Neural crest cell (in vitro differentiated cells): ENCODE data around the gene DNLZ. TPM values are rescaled to one million over a fixed set of nuclear protein-coding genes. Genes with fewer than 3 reads are reported as not detected.
A peak's percentile ranks its signal among the peaks of the same experiment; 100 is the strongest.

Source experiments
- DNase-seq: peaks from one replicate; pipeline ENCODE4 v3.0.0; 2021; ENCODE audit warnings: low read depth, mixed read lengths, low spot score
- H3K27ac Mint-ChIP-seq: one replicate; pipeline ENCODE4 v1.8.0; 2021; ENCODE audit warnings: mild to moderate bottlenecking, mixed read lengths; ENCODE audit not compliant: unreplicated experiment
- H3K27me3 Mint-ChIP-seq: 2 replicates; pipeline ENCODE4 v1.8.0; 2021; ENCODE audit warnings: low read depth, mild to moderate bottlenecking, mixed read lengths
- H3K36me3 Mint-ChIP-seq: 2 replicates; pipeline ENCODE4 v1.8.0; 2021; ENCODE audit warnings: low read depth, mild to moderate bottlenecking, mixed read lengths
- H3K4me1 Mint-ChIP-seq: 2 replicates; pipeline ENCODE4 v1.8.0; 2021; ENCODE audit warnings: mixed read lengths
- H3K4me3 Mint-ChIP-seq: one replicate; pipeline ENCODE4 v1.8.0; 2021; ENCODE audit warnings: mild to moderate bottlenecking, mixed read lengths
- H3K9me3 Mint-ChIP-seq: 2 replicates; pipeline ENCODE4 v1.8.0; 2021; ENCODE audit warnings: mixed read lengths
- CTCF ChIP-seq: fragments of 200-600 bp; sonication (generic); conservative IDR thresholded peaks from 2 replicates; pipeline ENCODE4 v1.5.0; 2021; ENCODE audit warnings: antibody characterized with exemption, mild to moderate bottlenecking
- total RNA-seq: library from RNA; stranded (reverse); gene quantifications from 2 replicates; pipeline ENCODE4 v1.2.1, GENCODE V29; 2021

The DNLZ gene
- total RNA-seq, 1 donor from 2014 or later = 21.3 TPM

GRCh38 chr9:136403915-136404800, 40.6 kb upstream of the DNLZ start:
- Mint-ChIP-seq H3K4me1 (peaks cover 11% of the 10 kb centered on the region), H3K4me3 (peak overlapping the region; percentile 42), H3K36me3 (peaks cover 7% of the 10 kb centered on the region), H3K27ac (no peak overlapping the region), H3K27me3 (no peaks in the 10 kb centered on the region), H3K9me3 (no peaks in the 10 kb centered on the region)
- DNase-seq = no peak
- TF ChIP-seq CTCF = no peak

GRCh38 chr9:136403538-136403914, 40.0 kb upstream of the DNLZ start:
- Mint-ChIP-seq H3K9me3 (no peaks in the 10 kb centered on the region), H3K27ac (no peak overlapping the region), H3K27me3 (no peaks in the 10 kb centered on the region), H3K4me3 (no peak overlapping the region), H3K4me1 (peaks cover 11% of the 10 kb centered on the region), H3K36me3 (peaks cover 3% of the 10 kb centered on the region)
- TF ChIP-seq CTCF = no peak
- no peak for DNase-seq

DNA sequence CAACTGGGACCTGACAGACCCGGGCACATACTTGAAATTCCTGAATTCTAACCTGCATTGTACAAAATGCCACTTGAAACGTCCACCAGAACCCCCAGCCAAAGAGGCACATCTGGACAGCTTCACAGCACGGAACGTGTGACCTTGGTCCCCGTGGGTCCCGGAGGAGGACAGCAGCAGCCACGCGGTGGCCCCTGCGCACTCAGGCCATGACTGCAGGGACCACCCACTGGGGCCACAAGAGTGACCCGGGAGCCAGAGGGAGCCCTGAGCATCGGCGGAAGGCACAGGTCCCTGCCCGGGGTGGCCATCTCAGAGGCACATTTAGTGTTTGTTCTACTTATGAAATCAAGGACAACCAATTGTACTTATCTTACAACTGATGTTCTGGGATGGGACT, 38.5 kb upstream of the DNLZ start:
- Mint-ChIP-seq H3K4me3 (peak overlapping the region; percentile 72), H3K36me3 (no peaks in the 10 kb centered on the region)
- no peak for TF ChIP-seq CTCF

GRCh38 chr9:136401173-136401922, 37.8 kb upstream of the DNLZ start:
- H3K36me3 Mint-ChIP-seq = no peaks in the 10 kb centered on the region
- H3K4me3 Mint-ChIP-seq = peak overlapping the region; percentile 72
- peak overlapping the region; percentile 73 for H3K27ac Mint-ChIP-seq
- H3K27me3 Mint-ChIP-seq = no peaks in the 10 kb centered on the region
- H3K9me3 Mint-ChIP-seq = no peaks in the 10 kb centered on the region
- H3K4me1 Mint-ChIP-seq = peaks cover 8% of the 10 kb centered on the region
- DNase-seq = no peak
- no peak for TF ChIP-seq CTCF

More for the DNA sequence above, 38.5 kb upstream of the DNLZ start:
- Mint-ChIP-seq H3K27ac (no peak overlapping the region), H3K9me3 (no peaks in the 10 kb centered on the region), H3K27me3 (no peaks in the 10 kb centered on the region), H3K4me1 (peaks cover 8% of the 10 kb centered on the region)
- no peak for DNase-seq

DNA sequence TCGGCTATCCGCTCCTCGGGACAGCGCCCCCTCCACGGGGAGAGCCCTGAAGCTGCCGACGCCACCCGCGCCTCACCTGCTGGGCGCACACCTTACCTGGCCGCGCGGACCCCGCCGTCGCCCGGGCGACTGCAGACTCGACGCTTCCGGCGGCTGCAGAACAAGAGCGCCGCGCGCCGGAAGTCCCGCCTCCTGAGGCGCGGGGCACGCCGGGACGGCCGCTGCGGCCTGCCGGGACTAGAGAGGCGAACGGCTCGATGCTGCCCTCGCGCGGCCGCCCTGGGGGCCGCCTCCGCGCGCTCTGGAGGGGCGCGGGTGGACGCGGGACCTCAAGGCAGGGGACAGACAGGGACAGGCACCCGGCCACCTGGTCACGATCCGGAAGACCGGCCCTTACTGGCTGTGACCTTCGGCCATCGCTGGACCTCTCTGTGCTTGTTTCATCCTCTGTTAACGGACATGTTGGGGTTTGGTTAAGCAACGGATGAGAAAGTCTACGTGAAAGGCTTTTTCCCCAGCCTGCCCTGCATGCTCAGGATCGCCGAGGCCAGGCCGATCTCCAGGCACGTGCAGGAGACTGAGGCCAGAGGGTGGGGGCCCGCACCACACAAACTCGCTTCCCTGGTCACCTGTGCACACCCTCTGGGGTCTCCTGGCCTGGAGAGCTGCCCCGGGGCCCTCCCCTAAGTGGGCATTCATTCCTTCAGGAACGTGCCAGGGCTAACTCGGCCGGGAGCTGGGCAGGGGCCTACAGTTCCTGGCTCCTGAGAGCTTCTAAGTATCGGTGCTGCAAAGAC, 36.7 kb upstream of the DNLZ start, which contains the start of gene SNAPC4:
Gene SNAPC4, minus strand, starts transcription at position 133 of the 797 bp plus-strand sequence. CDS start 1,742 bp downstream, outside the sequence.
- TF ChIP-seq CTCF = peak; percentile 95
- no peaks in the 10 kb centered on the region for H3K9me3 Mint-ChIP-seq
- H3K36me3 Mint-ChIP-seq = no peaks in the 10 kb centered on the region
- peaks cover 8% of the 10 kb centered on the region for H3K4me1 Mint-ChIP-seq
- peak; percentile 93 for DNase-seq
- H3K27me3 Mint-ChIP-seq = no peaks in the 10 kb centered on the region
- H3K4me3 Mint-ChIP-seq = peak within 1 kb of the TSS; percentile 91
- peak within 1 kb of the TSS; percentile 87 for H3K27ac Mint-ChIP-seq
